ENCODE results near the gene SERPINA3. TPM values are rescaled to one million over a fixed set of nuclear protein-coding genes. Genes with fewer than 3 reads are reported as not detected.

Gene SERPINA3
- total and polyA plus RNA-seq, 2 of the 8 experiments (the other 6 are each of a cell fraction or from before 2014, with no cell fraction given) = not detected

DNA sequence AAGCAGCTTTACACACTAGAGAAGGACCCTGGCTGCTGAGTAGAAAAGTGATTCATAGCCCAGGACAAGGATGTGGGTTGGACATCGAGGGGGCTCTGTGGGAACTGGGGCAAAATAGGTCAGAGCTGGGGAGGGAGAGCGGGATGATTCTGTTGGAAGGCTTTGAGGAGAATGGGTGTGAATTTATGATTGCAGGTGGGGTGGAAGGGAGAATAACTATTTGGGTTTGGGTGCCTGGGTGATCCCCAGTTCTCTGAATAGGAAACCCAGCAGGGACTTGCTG lies 13.1 kb downstream of the SERPINA3 start:
- Histone ChIP-seq H3K23ac (ENCODE audit: insufficient read length) (no peak overlapping the region), H2AFZ (ENCODE audit: low read length) (no peak overlapping the region), H2BK15ac (ENCODE audit: low read length) (no peak overlapping the region), H3K9me3 (ENCODE audit: insufficient read depth in 2 of 2, low read depth in 1 of 2, low read length in 1 of 2) (no peaks in the 10 kb centered on the region), H4K5ac (ENCODE audit: insufficient read length, low read depth, low read length) (no peak overlapping the region), H2BK120ac (replicated peaks; ENCODE audit: low read depth, low read length) (no peak overlapping the region), H3K27me3 (replicated peaks in 1 of 4; ENCODE audit: control insufficient read depth in 3 of 4, extremely low read depth in 1 of 4, insufficient read depth in 3 of 4, low read length in 3 of 4) (no peaks in the 10 kb centered on the region), H2BK5ac (ENCODE audit: low read depth, low read length) (no peak overlapping the region), H3K9ac (replicated peaks in 1 of 4; ENCODE audit: extremely low read depth in 1 of 4, low read depth in 3 of 4, low read length in 3 of 4) (no peak overlapping the region), H3K4me1 (replicated peaks in 1 of 4; ENCODE audit: control insufficient read depth in 3 of 4, insufficient read depth in 4 of 4, low read length in 3 of 4) (no peaks in the 10 kb centered on the region), H2BK20ac (ENCODE audit: low read length) (no peak overlapping the region), H3K56ac (replicated peaks; ENCODE audit: insufficient read length, low read depth, low read length) (no peak overlapping the region), H3K36me3 (ENCODE audit: control insufficient read depth in 2 of 4, insufficient read depth in 4 of 4, low read length in 3 of 4) (no peaks in the 10 kb centered on the region), H3K27ac (ENCODE audit: low read depth, low read length) (no peak overlapping the region), H4K91ac (replicated peaks; ENCODE audit: insufficient read length, low read length) (no peak overlapping the region), H3K79me2 (ENCODE audit: control insufficient read depth in 1 of 2, insufficient read depth in 2 of 2, low read length in 2 of 2) (no peaks in the 10 kb centered on the region), H3K14ac (ENCODE audit: insufficient read length) (no peak overlapping the region), H3K4me3 (ENCODE audit: extremely low read depth in 1 of 4, insufficient read depth in 2 of 4, low read depth in 3 of 4, low read length in 4 of 4) (no peak overlapping the region), H4K8ac (ENCODE audit: extremely low read depth, insufficient read depth, low read length) (no peak overlapping the region), H3K79me1 (ENCODE audit: low read depth, low read length) (no peaks in the 10 kb centered on the region), H3K18ac (ENCODE audit: extremely low read depth, low read length) (no peak overlapping the region), H2AK5ac (ENCODE audit: low read depth, low read length) (no peak overlapping the region), H2BK12ac (ENCODE audit: low read depth, low read length) (no peak overlapping the region), H3K4me2 (ENCODE audit: insufficient read depth in 1 of 2, low read depth in 2 of 2, low read length in 2 of 2) (no peak overlapping the region), H3K4ac (replicated peaks; ENCODE audit: insufficient read length, low read depth, low read length) (no peak overlapping the region), H3K23me2 (ENCODE audit: low read depth, low read length) (no peaks in the 10 kb centered on the region), H4K20me1 (replicated peaks in 1 of 2; ENCODE audit: control insufficient read depth in 1 of 2, insufficient read depth in 2 of 2, low read length in 2 of 2) (no peaks in the 10 kb centered on the region)
- ChIA-PET POLR2A (ENCODE audit: partially characterized antibody) (interaction anchor here (1.1 kb wide), 1 partner anchor 11 kb away, joined by 3 read pairs; no protein-coding TSS in a partner anchor), CTCF (ENCODE audit: partially characterized antibody) (interaction anchor here (1.4 kb wide), 1 partner anchor 77 kb away, joined by 3 read pairs; no protein-coding TSS in a partner anchor)
- FAIRE-seq = no peak
- no CpG with 5 or more reads among the region's 2 CpGs for WGBS, 2 experiments (ENCODE audit: extremely low coverage in 1 of 2, insufficient coverage in 1 of 2, insufficient read length in 1 of 2, insufficient replicate concordance in 2 of 2, low coverage in 1 of 2, low lambda C conversion rate in 2 of 2, missing lambda C conversion rate in 1 of 2)
- DNase-seq (ENCODE audit: low read depth in 1 of 2, low spot score in 2 of 2) = no peak
- TF ChIP-seq GABPA (IDR thresholded peaks at IDR 0.05; ENCODE audit: borderline replicate concordance, insufficient read depth, low read length) (no peak), PHF8 (conservative IDR thresholded peaks at IDR 0.05; ENCODE audit: low read depth, low read length) (no peak), FOSL1 (IDR thresholded peaks at IDR 0.05; ENCODE audit: insufficient read depth, low read depth, low read length) (no peak), GTF2F1 (IDR thresholded peaks at IDR 0.05; ENCODE audit: borderline replicate concordance, low read depth, low read length) (no peak), MAFK (IDR thresholded peaks at IDR 0.05; ENCODE audit: low read depth, low read length) (no peak), SIRT6 (IDR thresholded peaks at IDR 0.05; ENCODE audit: low read length) (no peak), CHD2 (IDR thresholded peaks at IDR 0.05; ENCODE audit: low read length) (no peak), RFX5 (IDR thresholded peaks at IDR 0.05; ENCODE audit: borderline replicate concordance, low read depth, low read length) (no peak), RBBP5 (IDR thresholded peaks at IDR 0.05; ENCODE audit: borderline replicate concordance, low read depth, low read length) (no peak), TAF1 (IDR thresholded peaks at IDR 0.05; ENCODE audit: low read depth, low read length) (no peak)
- TF ChIP-seq, protein P1, sequence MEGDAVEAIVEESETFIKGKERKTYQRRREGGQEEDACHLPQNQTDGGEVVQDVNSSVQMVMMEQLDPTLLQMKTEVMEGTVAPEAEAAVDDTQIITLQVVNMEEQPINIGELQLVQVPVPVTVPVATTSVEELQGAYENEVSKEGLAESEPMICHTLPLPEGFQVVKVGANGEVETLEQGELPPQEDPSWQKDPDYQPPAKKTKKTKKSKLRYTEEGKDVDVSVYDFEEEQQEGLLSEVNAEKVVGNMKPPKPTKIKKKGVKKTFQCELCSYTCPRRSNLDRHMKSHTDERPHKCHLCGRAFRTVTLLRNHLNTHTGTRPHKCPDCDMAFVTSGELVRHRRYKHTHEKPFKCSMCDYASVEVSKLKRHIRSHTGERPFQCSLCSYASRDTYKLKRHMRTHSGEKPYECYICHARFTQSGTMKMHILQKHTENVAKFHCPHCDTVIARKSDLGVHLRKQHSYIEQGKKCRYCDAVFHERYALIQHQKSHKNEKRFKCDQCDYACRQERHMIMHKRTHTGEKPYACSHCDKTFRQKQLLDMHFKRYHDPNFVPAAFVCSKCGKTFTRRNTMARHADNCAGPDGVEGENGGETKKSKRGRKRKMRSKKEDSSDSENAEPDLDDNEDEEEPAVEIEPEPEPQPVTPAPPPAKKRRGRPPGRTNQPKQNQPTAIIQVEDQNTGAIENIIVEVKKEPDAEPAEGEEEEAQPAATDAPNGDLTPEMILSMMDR (IDR thresholded peaks at IDR 0.05; ENCODE audit: control extremely low read depth in 1 of 3, insufficient read depth in 1 of 3, low read depth in 1 of 3, low read length in 3 of 3) = no peak
